Stimulated activated CD8-positive, alpha-beta memory T cell treated with anti-CD3 and anti-CD28 coated beads, Interleukin-2, amount 100 ng/mL, for 48 hours (primary cell): ENCODE results near the gene GATD1.
A peak's percentile ranks its signal among the peaks of the same experiment; 100 is the strongest.
"Not testable (repeated sequence)": the region's sequence is repeated elsewhere in the genome, so short reads cannot be mapped to it uniquely, and the experiment has no call there.

ENCODE experiments used
- DNase-seq, 2 donors: peaks; one replicate each; pipeline ENCODE4 v3.0.0-alpha.2; 2020; ENCODE audit warnings: low read depth in 2 of 2

The GATD1 gene

GRCh38 chr11:763549-764321, 13.6 kb downstream of the GATD1 start:
- DNase-seq, result no peak

DNA sequence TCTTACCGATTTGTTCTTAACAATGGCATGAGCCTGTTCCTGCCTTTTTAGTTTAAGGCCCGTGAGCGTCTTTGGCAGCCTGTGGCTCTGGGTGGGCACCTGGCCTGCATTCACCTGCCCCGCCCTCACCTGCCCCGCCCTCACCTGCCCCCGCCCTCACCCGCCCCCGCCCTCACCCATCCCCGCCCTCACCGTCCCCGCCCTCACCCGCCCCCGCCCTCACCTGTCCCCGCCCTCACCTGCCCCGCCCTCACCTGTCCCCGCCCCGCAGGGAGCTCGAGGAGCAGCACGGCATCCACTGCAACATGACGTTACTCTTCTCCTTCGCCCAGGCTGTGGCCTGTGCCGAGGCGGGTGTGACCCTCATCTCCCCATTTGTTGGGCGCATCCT, 14.2 kb downstream of the GATD1 start:
- DNase-seq, result no peak

DNA sequence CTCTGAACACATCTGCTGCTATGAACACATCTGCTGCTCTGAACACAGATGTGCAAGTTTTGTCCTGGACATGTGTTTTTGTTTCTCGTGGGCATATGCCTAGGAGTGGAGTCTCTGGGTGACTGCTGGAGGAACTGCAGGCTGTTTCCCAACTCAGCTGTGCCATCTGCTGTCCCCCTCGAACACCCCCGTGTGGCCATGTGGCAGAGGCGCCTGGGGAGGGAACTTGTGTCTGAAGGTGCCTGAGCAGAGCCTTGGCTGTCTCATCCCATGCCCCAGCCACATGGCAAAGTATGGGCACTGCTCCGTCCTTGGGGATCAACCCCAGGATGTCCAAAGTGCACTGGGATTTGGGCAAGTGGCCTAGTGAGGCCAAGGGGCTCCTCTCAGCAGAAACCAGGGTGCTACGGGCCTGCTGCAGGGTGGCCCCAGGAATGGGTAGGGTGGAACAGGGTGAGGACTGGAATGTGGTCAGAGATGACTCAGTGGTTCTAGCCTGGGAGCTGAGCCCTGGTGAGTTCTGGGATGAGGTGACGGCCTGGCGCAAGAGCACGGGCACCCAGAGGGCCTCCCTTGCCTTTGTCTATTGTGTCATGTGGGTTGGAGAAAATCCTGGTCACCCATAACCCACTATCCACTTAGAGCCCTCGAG, 14.7 kb downstream of the GATD1 start:
- no peak for DNase-seq

- DNase-seq, result no peak
These were observed 15.7 kb downstream of the GATD1 start for GRCh38 chr11:761526-762108.

DNA sequence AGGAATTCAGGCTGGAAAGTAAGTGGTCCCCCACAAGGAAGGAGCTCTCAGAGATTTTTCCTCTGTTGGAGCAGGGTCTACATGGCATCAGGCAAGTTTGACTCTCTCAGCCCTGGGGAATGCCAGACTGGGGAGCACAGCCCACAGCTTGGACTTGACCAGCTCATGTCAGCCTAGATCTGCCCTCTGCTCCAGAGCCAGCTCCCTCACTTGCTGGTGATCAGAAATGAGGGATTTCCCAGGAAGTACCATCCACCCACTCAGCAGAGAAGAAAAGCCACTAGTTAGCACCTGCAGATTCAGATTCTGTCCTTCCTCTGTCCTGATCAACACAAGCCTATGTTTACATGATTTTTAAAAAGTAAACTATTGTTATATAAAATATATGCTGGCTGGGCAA, 17.1 kb downstream of the GATD1 start:
- no peak for DNase-seq

- DNase-seq, result no peak
These were observed 27.6 kb downstream of the GATD1 start for GRCh38 chr11:749731-750130.

GRCh38 chr11:748007-748359, 29.3 kb downstream of the GATD1 start:
- no peak for DNase-seq

- peak; percentile 85 to 92 for DNase-seq
These were observed 29.9 kb downstream of the GATD1 start, which contains the start of gene TALDO1 for GRCh38 chr11:747158-748006. TSS of gene TALDO1 (plus strand) at chr11:747464. CDS start at chr11:747482, 18 bp downstream.

DNA sequence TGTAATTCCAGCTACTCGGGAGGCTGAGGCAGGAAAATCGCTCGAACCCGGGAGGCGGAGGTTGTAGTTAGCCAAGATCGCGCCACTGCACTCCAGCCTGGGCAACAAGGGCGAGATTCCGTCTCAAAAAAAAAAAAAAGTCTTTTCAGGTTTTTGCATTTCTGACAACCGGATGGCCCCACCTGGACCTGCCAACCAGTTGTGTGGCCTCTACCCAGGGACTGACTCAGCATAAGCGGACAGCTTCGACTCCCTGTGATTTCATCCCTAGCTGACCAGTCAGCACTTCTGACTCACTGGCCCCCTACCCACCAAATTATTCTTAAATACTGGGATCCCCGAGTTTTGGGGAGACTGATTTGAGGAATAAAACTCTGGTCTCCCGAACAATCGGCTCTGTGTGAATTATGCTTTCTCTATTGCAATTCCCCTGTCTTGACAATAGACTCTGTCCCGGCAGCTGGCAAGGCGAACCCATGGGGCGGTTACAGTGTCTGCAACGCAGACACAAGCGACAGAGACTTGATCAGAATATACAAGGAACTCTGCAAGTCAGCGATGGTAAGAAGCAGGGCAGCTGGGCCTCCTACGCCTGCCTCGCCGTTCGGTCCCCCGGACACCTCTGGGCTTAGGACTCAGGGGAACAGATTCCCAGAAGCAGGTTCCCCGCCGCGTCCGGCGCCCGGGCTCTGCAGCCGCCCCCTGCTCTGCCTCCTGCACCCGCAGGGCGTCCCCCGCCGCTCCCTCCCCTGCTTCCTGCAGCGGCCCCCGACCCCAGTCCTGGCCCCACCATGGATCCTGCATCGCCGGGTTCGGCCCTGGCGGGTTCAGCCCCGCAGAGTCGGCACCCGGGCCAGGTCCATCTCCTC, 30.8 kb downstream of the GATD1 start:
- peak in 1 of 2 donors; percentile 13 for DNase-seq

- DNase-seq, result no peak
These were observed 31.9 kb downstream of the GATD1 start for GRCh38 chr11:745428-745827.

- DNase-seq, result no peak
These were observed 34.6 kb downstream of the GATD1 start for GRCh38 chr11:742571-743201.

DNA sequence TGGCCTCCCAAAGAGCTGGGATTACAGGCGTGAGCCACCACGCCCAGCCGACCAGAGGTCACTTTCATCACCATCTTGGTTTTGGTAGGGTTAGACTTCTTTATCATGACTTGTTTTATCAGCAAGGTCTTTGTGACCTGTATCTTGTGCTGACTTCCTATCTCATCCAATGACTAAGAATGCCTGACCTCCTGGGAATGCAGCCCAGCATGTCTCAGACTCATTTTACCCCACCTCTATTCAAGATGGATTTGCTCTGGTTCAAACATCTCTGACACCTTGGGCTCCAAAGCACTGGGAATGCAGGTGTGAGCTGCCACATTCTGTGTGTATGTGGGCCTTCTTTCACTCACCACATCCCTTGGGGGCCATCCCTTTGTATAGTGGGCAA, 35.1 kb downstream of the GATD1 start:
- DNase-seq, result no peak

- not testable (repeated sequence) for DNase-seq
These were observed 39.4 kb downstream of the GATD1 start for GRCh38 chr11:737899-738298.

- DNase-seq, result no peak
These were observed 39.9 kb downstream of the GATD1 start for GRCh38 chr11:737366-737765.

DNA sequence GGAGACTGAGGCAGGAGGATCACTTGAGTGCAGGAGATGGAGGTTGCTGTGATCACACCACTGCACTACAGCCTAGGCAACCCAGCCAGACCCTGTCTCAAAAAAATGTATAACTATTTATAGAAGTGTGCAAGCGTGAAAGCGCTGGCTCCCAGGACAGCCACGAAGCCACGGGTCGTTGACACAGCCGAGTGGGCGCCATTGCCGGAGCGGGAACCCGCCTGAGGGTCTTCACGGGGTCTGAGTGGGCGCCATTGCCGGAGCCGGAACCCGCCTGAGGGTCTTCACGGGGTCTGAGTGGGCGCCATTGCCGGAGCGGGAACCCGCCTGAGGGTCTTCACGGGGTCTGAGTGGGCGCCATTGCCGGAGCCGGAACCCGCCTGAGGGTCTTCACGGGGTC, 42.7 kb downstream of the GATD1 start:
- DNase-seq, result not testable (repeated sequence)

DNA sequence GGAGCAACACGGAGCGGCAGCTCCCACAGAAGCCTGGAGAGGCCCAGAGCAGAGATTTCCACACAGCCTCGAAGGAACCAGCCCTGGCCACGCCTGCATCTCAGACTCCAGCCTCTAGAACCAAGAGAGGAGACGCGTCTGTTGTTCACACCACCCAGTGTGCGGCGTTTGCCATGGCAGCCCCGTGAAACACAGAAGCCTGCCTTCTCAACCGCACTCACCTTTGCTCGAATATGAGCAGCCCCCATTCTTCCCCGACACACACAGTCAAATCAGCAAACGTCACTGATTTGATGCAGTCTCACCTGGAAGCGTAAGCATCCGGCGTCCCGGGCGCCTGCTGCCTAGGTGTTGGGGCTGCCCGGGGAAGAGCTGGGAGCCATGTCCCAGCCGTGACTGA, 44.2 kb downstream of the GATD1 start:
- DNase-seq, result no peak

GRCh38 chr11:729492-730074, 47.7 kb downstream of the GATD1 start:
- no peak for DNase-seq

DNA sequence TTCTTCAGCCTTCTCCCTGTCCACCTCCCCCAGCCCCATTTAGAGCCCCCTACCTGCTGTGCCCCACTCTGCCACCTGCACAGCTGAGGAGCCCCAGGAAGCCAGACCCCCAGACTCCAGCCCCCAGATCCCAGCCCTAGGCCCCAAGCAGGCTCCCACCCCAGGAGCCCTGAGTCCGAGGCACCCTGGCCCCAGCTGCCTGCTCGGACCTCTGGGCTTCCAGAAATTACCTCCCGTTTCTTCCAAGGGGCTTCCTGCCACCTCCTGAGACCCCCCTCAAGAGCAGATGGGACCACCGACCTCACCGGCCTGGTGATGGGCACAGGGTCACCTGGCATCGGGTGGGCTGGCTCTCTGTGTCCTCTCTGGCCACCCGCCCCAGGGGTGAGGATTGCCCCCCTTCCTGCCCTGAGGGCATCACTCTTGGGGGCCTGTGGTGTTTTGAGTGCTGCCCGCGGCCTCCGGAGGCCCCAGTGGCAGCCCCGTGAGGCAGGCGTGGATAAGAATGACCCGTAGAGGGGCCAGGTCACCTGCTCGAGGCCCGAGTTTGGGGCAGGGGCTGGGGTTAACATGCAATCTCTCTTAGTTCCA, 48.3 kb downstream of the GATD1 start:
- DNase-seq, result no peak

DNA sequence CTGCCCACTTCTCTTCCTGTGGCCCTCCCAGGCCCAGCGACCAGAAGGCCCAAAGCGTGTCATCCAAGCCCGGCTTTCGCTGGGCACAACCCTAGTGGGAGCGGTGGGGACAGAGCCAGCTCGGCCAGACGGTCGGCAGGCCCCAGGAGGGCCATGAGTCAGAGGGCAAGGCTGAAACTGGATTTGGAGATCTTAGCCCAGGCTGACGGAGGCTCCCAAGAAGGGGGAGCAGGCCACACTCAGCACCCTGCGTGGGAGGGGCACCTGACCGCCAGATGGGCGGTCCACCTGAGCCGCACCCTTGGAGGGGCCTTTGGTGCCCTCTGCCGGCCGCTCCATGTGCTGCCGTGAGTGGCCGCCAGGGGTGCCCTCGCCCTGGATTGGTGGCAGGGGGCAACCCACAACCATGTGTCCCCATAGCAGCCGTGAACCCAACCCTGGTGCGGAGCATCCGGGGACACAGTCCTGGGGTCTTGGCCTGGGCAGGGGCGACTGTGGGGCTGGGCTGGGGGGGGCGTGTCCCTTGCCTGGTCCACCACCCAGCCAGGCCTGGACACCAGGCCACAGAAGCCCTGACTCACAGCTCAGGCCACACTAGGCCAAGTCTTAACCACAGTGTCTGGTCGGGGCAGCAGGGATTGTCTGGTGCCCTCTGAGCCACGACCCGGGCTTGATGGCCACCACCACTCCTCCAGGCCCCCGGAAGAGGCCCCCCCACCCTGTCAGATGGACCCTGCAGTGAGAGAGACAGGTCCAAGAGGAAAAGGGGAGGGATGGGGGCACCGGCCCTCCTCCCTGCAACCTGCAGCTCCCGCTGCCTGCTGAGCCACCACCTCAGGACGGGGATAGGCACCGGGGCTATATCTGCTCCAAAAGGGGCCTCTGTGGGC, 49.2 kb downstream of the GATD1 start:
- peak; percentile 73 to 76 for DNase-seq
